BLaER1 treated with 17β-estradiol and CSF1 and Interleukin-3, amounts not matched to agents 10 nM and 100 nM (cell line): Measurements from ENCODE around the gene PTEN.

Source experiments
- H3K27ac ChIP-seq, 11 experiments: shearing (Covaris generic); formaldehyde crosslinking; 2 replicates each; pipeline ENCODE4 v1.8.1; 2022
- H3K27me3 ChIP-seq, 11 experiments: shearing (Covaris generic); formaldehyde crosslinking; 2 replicates each; pipeline ENCODE4 v1.8.1; 2022
- H3K36me3 ChIP-seq, 11 experiments: shearing (Covaris generic); formaldehyde crosslinking; 2 replicates each; pipeline ENCODE4 v1.8.1; 2022
- H3K4me1 ChIP-seq, 10 experiments: shearing (Covaris generic); formaldehyde crosslinking; 2 replicates each; pipeline ENCODE4 v1.8.1; 2022
- H3K4me2 ChIP-seq, 11 experiments: shearing (Covaris generic); formaldehyde crosslinking; 2 replicates each; pipeline ENCODE4 v1.8.1; 2022
- H3K4me3 ChIP-seq, 10 experiments: shearing (Covaris generic); formaldehyde crosslinking; 2 replicates each; pipeline ENCODE4 v1.8.1; 2022
- H3K9ac ChIP-seq, 11 experiments: shearing (Covaris generic); formaldehyde crosslinking; 2 replicates each; pipeline ENCODE4 v1.8.1; 2022
- H3K9me3 ChIP-seq, 11 experiments: shearing (Covaris generic); formaldehyde crosslinking; replicated peaks in 1 of 11; 2 replicates each; pipeline ENCODE4 v1.8.1; 2022
- H4K20me1 ChIP-seq, 11 experiments: shearing (Covaris generic); formaldehyde crosslinking; 2 replicates each; pipeline ENCODE4 v1.8.1; 2022
- Cebpa-rat ChIP-seq, 11 experiments: shearing (Covaris generic); IDR thresholded peaks; 2 replicates each; pipeline ENCODE4 v1.8.1; 2022

The PTEN gene

GRCh38 chr10:87930141-87930540 is 66.7 kb downstream of the PTEN start:
- Histone ChIP-seq H3K4me1 (peaks cover 11 to 48% (median 17%) of the 10 kb centered on the region in 10 experiments; a peak in 16 of 20 replicates), H3K4me3 (no peak overlapping the region), H3K27ac (no peak overlapping the region), H3K4me2 (no peak overlapping the region), H3K36me3 (peaks cover 56 to 96% (median 74%) of the 10 kb centered on the region in 11 experiments), H3K9ac (no peak overlapping the region), H3K27me3 (no peaks in the 10 kb centered on the region), H3K9me3 (no peaks in the 10 kb centered on the region; a peak in 1 of 22 replicates), H4K20me1 (peaks cover 9 to 87% (median 42%) of the 10 kb centered on the region in 11 experiments; a peak in 13 of 22 replicates)
- TF ChIP-seq Cebpa-rat (IDR thresholded peaks at IDR 0.05), result no peak

GRCh38 chr10:87930934-87931835 is 67.8 kb downstream of the PTEN start:
- H3K4me2 ChIP-seq, result 0 out of 22 replicates have a peak overlapping the region, but pooled peaks of 1 of the 11 experiments have one; percentile 0
- no peak overlapping the region for H3K4me3 ChIP-seq

GRCh38 chr10:87931836-87932230 is 68.4 kb downstream of the PTEN start:
- Histone ChIP-seq H4K20me1 (peaks cover under 1 to 82% (median 32%) of the 10 kb centered on the region in 11 experiments; a peak in 13 of 22 replicates), H3K27ac (no peak overlapping the region), H3K9me3 (no peaks in the 10 kb centered on the region), H3K4me1 (peaks cover 4 to 41% (median 6%) of the 10 kb centered on the region in 10 experiments; a peak in 15 of 20 replicates), H3K9ac (no peak overlapping the region), H3K27me3 (no peaks in the 10 kb centered on the region), H3K36me3 (peaks cover 59 to 96% (median 76%) of the 10 kb centered on the region in 11 experiments), H3K4me2 (0 out of 22 replicates have a peak overlapping the region, but pooled peaks of 1 of the 11 experiments have one; percentile 0), H3K4me3 (no peak overlapping the region)
- no peak for TF ChIP-seq Cebpa-rat (IDR thresholded peaks at IDR 0.05)

More at GRCh38 chr10:87930934-87931835, 67.8 kb downstream of the PTEN start:
- Histone ChIP-seq H3K27me3 (no peaks in the 10 kb centered on the region), H3K9ac (no peak overlapping the region), H3K4me1 (peaks cover 11 to 48% (median 13%) of the 10 kb centered on the region in 10 experiments; a peak in 16 of 20 replicates), H3K9me3 (no peaks in the 10 kb centered on the region), H3K27ac (no peak overlapping the region), H4K20me1 (peaks cover 7 to 82% (median 37%) of the 10 kb centered on the region in 11 experiments; a peak in 13 of 22 replicates), H3K36me3 (peaks cover 59 to 96% (median 76%) of the 10 kb centered on the region in 11 experiments)
- no peak for TF ChIP-seq Cebpa-rat (IDR thresholded peaks at IDR 0.05)

GRCh38 chr10:87935290-87936141 is 72.1 kb downstream of the PTEN start:
- Histone ChIP-seq H3K9me3 (no peaks in the 10 kb centered on the region), H3K27me3 (no peaks in the 10 kb centered on the region), H3K9ac (no peak overlapping the region), H4K20me1 (peaks cover 0 to 80% (median 10%) of the 10 kb centered on the region in 11 experiments; a peak in 10 of 22 replicates), H3K36me3 (peaks cover 64 to 98% (median 85%) of the 10 kb centered on the region in 11 experiments), H3K4me3 (no peak overlapping the region), H3K4me2 (no peak overlapping the region), H3K27ac (no peak overlapping the region), H3K4me1 (peaks cover 0 to 41% (median 8%) of the 10 kb centered on the region in 10 experiments; a peak in 13 of 20 replicates)
- no peak for TF ChIP-seq Cebpa-rat (IDR thresholded peaks at IDR 0.05)

GRCh38 chr10:87940210-87940609 is 76.8 kb downstream of the PTEN start:
- Histone ChIP-seq H3K36me3 (peaks cover 53 to 98% (median 82%) of the 10 kb centered on the region in 11 experiments), H4K20me1 (peaks cover 0 to 63% (median 0%) of the 10 kb centered on the region in 11 experiments; a peak in 7 of 22 replicates), H3K27me3 (no peaks in the 10 kb centered on the region), H3K27ac (0 out of 22 replicates have a peak overlapping the region, but pooled peaks of 3 of the 11 experiments have one; percentile 10 to 26 (median 13)), H3K4me1 (peaks cover 0 to 37% (median 8%) of the 10 kb centered on the region in 10 experiments; a peak in 13 of 20 replicates), H3K9ac (no peak overlapping the region), H3K4me2 (no peak overlapping the region), H3K4me3 (no peak overlapping the region), H3K9me3 (no peaks in the 10 kb centered on the region)
- no peak for TF ChIP-seq Cebpa-rat (IDR thresholded peaks at IDR 0.05)

- H4K20me1 ChIP-seq, result peaks cover 0 to 43% (median 0%) of the 10 kb centered on the region in 11 experiments; a peak in 5 of 22 replicates
- H3K4me3 ChIP-seq, result no peak overlapping the region
- no peak for TF ChIP-seq Cebpa-rat (IDR thresholded peaks at IDR 0.05)
- H3K9me3 ChIP-seq, result no peaks in the 10 kb centered on the region
- peaks cover 0 to 37% (median 8%) of the 10 kb centered on the region in 10 experiments; a peak in 13 of 20 replicates for H3K4me1 ChIP-seq
- no peak overlapping the region for H3K4me2 ChIP-seq
- H3K9ac ChIP-seq, result no peak overlapping the region
- H3K27ac ChIP-seq, result no peak overlapping the region
- H3K36me3 ChIP-seq, result peaks cover 51 to 98% (median 80%) of the 10 kb centered on the region in 11 experiments
- no peaks in the 10 kb centered on the region for H3K27me3 ChIP-seq
These were observed 79.6 kb downstream of the PTEN start for GRCh38 chr10:87942884-87943527.

- Histone ChIP-seq H3K27me3 (no peaks in the 10 kb centered on the region), H4K20me1 (peaks cover 0 to 15% (median 0%) of the 10 kb centered on the region in 11 experiments; a peak in 4 of 22 replicates), H3K4me2 (no peak overlapping the region), H3K27ac (no peak overlapping the region), H3K36me3 (peaks cover 45 to 98% (median 74%) of the 10 kb centered on the region in 11 experiments), H3K9ac (no peak overlapping the region), H3K9me3 (no peaks in the 10 kb centered on the region), H3K4me3 (no peak overlapping the region), H3K4me1 (peaks cover 0 to 23% (median 0%) of the 10 kb centered on the region in 10 experiments; a peak in 6 of 20 replicates)
- no peak for TF ChIP-seq Cebpa-rat (IDR thresholded peaks at IDR 0.05)
These were observed 82.6 kb downstream of the PTEN start for GRCh38 chr10:87945984-87946383.

- no peaks in the 10 kb centered on the region for H3K9me3 ChIP-seq
- no peak overlapping the region for H3K4me2 ChIP-seq
- H3K27me3 ChIP-seq, result no peaks in the 10 kb centered on the region
- H4K20me1 ChIP-seq, result peaks cover 0 to 13% (median 0%) of the 10 kb centered on the region in 11 experiments; a peak in 8 of 22 replicates
- H3K4me1 ChIP-seq, result peaks cover 0 to 12% (median 0%) of the 10 kb centered on the region in 10 experiments; a peak in 6 of 20 replicates
- no peak overlapping the region for H3K27ac ChIP-seq
- peak in 6 of 11 experiments; percentile 20 to 77 (median 46); a peak in 8 of 22 replicates for TF ChIP-seq Cebpa-rat (IDR thresholded peaks at IDR 0.05)
- H3K4me3 ChIP-seq, result no peak overlapping the region
- H3K36me3 ChIP-seq, result peaks cover 50 to 89% (median 69%) of the 10 kb centered on the region in 11 experiments
- H3K9ac ChIP-seq, result no peak overlapping the region
These were observed 89.2 kb downstream of the PTEN start for GRCh38 chr10:87952612-87953011.
